Caco-2 (cell line): ENCODE data around the gene JMJD8. TPM values are rescaled to one million over a fixed set of nuclear protein-coding genes. Genes with fewer than 3 reads are reported as not detected.

Experiments
- BruUV-seq: library from RNA; stranded (reverse); fragments of 400-500 nt; replicated peaks from 2 replicates; lab custom pipeline; 2021; lab: Mats Ljungman, UMichigan
- CTCF ChIA-PET: fragments of 300-600 bp; sonication (Branson Sonifier 250); formaldehyde crosslinking; loops from one replicate; lab custom pipeline; 2022; ENCODE audit warnings: antibody characterized with exemption; lab: Charles Lee
- POLR2A ChIA-PET: fragments of 300-600 bp; sonication (Branson Sonifier 250); formaldehyde crosslinking; loops from one replicate; lab custom pipeline; 2022; ENCODE audit warnings: antibody characterized with exemption; lab: Charles Lee
- DNase-seq, 2 experiments: peaks; one replicate each; pipeline versions ENCODE4 v3.0.0 to v3.0.0-alpha.2; 2020 to 2022
- H3K27me3 ChIP-seq: replicated peaks from 2 replicates; pipeline ENCODE4 v1.6.0; 2011; ENCODE audit warnings: low read length; ENCODE audit not compliant: control insufficient read depth, insufficient read depth
- H3K36me3 ChIP-seq: 2 replicates; pipeline ENCODE4 v1.5.1; 2011; ENCODE audit warnings: low read length; ENCODE audit not compliant: control insufficient read depth, insufficient read depth
- H3K4me1 ChIP-seq: fragments of 250-450 bp; sonication (Bioruptor Pico); 2 replicates; pipeline ENCODE4 v1.5.1; 2020; ENCODE audit warnings: mild to moderate bottlenecking
- H3K4me3 ChIP-seq: 2 replicates; pipeline ENCODE4 v1.5.1; 2011; ENCODE audit warnings: low read depth, mild to moderate bottlenecking, control low read depth, low read length
- H3K9me3 ChIP-seq: fragments of 250-450 bp; sonication (Bioruptor Pico); 2 replicates; pipeline ENCODE4 v1.5.1; 2020; ENCODE audit warnings: mild to moderate bottlenecking, moderate library complexity
- H3K27ac Mint-ChIP-seq: one replicate; pipeline ENCODE4 v1.8.0; 2022; ENCODE audit warnings: mixed read lengths; ENCODE audit not compliant: unreplicated experiment
- H3K27me3 Mint-ChIP-seq: one replicate; pipeline ENCODE4 v1.8.0; 2022; ENCODE audit warnings: mixed read lengths; ENCODE audit not compliant: insufficient read depth, unreplicated experiment
- H3K36me3 Mint-ChIP-seq: one replicate; pipeline ENCODE4 v1.8.0; 2022; ENCODE audit warnings: mild to moderate bottlenecking, mixed read lengths; ENCODE audit not compliant: insufficient read depth, unreplicated experiment
- H3K4me1 Mint-ChIP-seq: one replicate; pipeline ENCODE4 v1.8.0; 2022; ENCODE audit warnings: low read depth, mixed read lengths; ENCODE audit not compliant: unreplicated experiment
- H3K4me3 Mint-ChIP-seq: one replicate; pipeline ENCODE4 v1.8.0; 2022; ENCODE audit warnings: mild to moderate bottlenecking, moderate library complexity, mixed read lengths; ENCODE audit not compliant: unreplicated experiment
- H3K9me3 Mint-ChIP-seq: one replicate; pipeline ENCODE4 v1.8.0; 2022; ENCODE audit warnings: mixed read lengths; ENCODE audit not compliant: unreplicated experiment
- CTCF ChIP-seq, 2 experiments: fragments of 200-600 bp in 1 of 2; IDR thresholded peaks; 1 replicate in 1 of 2; 2 replicates in 1 of 2; pipeline versions ENCODE4 v1.5.1 to v1.8.0; 2011 to 2022; ENCODE audit warnings: antibody characterized with exemption in 1 of 2, control low read depth in 1 of 2, inconsistent platforms in 1 of 2, low read depth in 1 of 2, low read length in 1 of 2, mild to moderate bottlenecking in 1 of 2, moderate library complexity in 1 of 2; ENCODE audit not compliant: insufficient read depth in 1 of 2, severe bottlenecking in 1 of 2, unreplicated experiment in 1 of 2
- intact Hi-C: fragments of 100-400 bp; cut with micrococcal nuclease; formaldehyde crosslinking; loops from one replicate; pipeline ENCODE4 v1.10.0; 2022; ENCODE audit not compliant: unreplicated experiment
- total RNA-seq: library from RNA; stranded (reverse); gene quantifications from 2 replicates; pipeline ENCODE4 v1.2.3, GENCODE V29; 2022

Gene JMJD8
- total RNA-seq, 1 experiment from 2014 or later, result 52.4 TPM

- Mint-ChIP-seq H3K27ac (no peak overlapping the region), H3K4me3 (no peak overlapping the region), H3K9me3 (no peaks in the 10 kb centered on the region), H3K27me3 (no peaks in the 10 kb centered on the region), H3K36me3 (peaks cover 45% of the 10 kb centered on the region), H3K4me1 (no peaks in the 10 kb centered on the region)
- ChIA-PET CTCF (interaction anchor here (0.9 kb wide), 1 partner anchor 9 kb away, joined by 4 read pairs; no protein-coding TSS in a partner anchor), POLR2A (no interaction called here)
- Histone ChIP-seq H3K9me3 (no peaks in the 10 kb centered on the region), H3K4me3 (no peak overlapping the region), H3K27me3 (no peaks in the 10 kb centered on the region), H3K36me3 (no peaks in the 10 kb centered on the region; the same call in 1 of the 2 replicates), H3K4me1 (no peaks in the 10 kb centered on the region)
- intact Hi-C loops, result no loop called here
- BruUV-seq, result no TSS peak
- DNase-seq, result no peak
- TF ChIP-seq CTCF (IDR thresholded peaks at IDR 0.05; ENCODE audit: insufficient read depth in 1 of 2, low read depth in 1 of 2, low read length in 1 of 2, severe bottlenecking in 1 of 2, unreplicated experiment in 1 of 2), result peak in 1 of 2 experiments; percentile 24
These were observed 48.8 kb upstream of the JMJD8 start for GRCh38 chr16:732936-733335.

- Histone ChIP-seq H3K27me3 (no peaks in the 10 kb centered on the region), H3K4me3 (no peak overlapping the region), H3K4me1 (no peaks in the 10 kb centered on the region), H3K9me3 (no peaks in the 10 kb centered on the region), H3K36me3 (no peaks in the 10 kb centered on the region; the same call in 1 of the 2 replicates)
- CTCF ChIA-PET, result interaction anchor here (0.8 to 0.9 kb wide), 2 partner anchors 8 to 21 kb away, joined by 3 to 4 read pairs; no protein-coding TSS in a partner anchor
- H3K36me3 Mint-ChIP-seq, result peaks cover 39% of the 10 kb centered on the region
- no peak for DNase-seq
- BruUV-seq, result no TSS peak
- POLR2A ChIA-PET, result no interaction called here
- TF ChIP-seq CTCF (IDR thresholded peaks at IDR 0.05; ENCODE audit: insufficient read depth in 1 of 2, low read depth in 1 of 2, low read length in 1 of 2, severe bottlenecking in 1 of 2, unreplicated experiment in 1 of 2), result no peak
- no peak overlapping the region for H3K27ac Mint-ChIP-seq
- H3K4me3 Mint-ChIP-seq, result no peak overlapping the region
- H3K27me3 Mint-ChIP-seq, result no peaks in the 10 kb centered on the region
- H3K4me1 Mint-ChIP-seq, result no peaks in the 10 kb centered on the region
- intact Hi-C loops, result no loop called here
- H3K9me3 Mint-ChIP-seq, result no peaks in the 10 kb centered on the region
These were observed 48.2 kb upstream of the JMJD8 start for GRCh38 chr16:732332-732731.

GRCh38 chr16:730666-731509 is 46.8 kb upstream of the JMJD8 start:
- H3K36me3 Mint-ChIP-seq, result peaks cover 33% of the 10 kb centered on the region
- Histone ChIP-seq H3K4me1 (peaks cover 3% of the 10 kb centered on the region; the same call in 1 of the 2 replicates), H3K9me3 (no peaks in the 10 kb centered on the region), H3K36me3 (no peaks in the 10 kb centered on the region), H3K27me3 (no peaks in the 10 kb centered on the region), H3K4me3 (no peak overlapping the region)
- POLR2A ChIA-PET, result interaction anchor here (0.8 kb wide), 1 partner anchor 10 kb away, joined by 3 read pairs; the partner anchor contains the start of gene ANTKMT
- DNase-seq, result no peak
- no peaks in the 10 kb centered on the region for H3K27me3 Mint-ChIP-seq
- no peaks in the 10 kb centered on the region for H3K9me3 Mint-ChIP-seq
- no TSS peak for BruUV-seq
- H3K27ac Mint-ChIP-seq, result no peak overlapping the region
- H3K4me1 Mint-ChIP-seq, result no peaks in the 10 kb centered on the region
- H3K4me3 Mint-ChIP-seq, result no peak overlapping the region
- intact Hi-C loops, result no loop called here
- CTCF ChIA-PET, result no interaction called here
- TF ChIP-seq CTCF (IDR thresholded peaks at IDR 0.05; ENCODE audit: insufficient read depth in 1 of 2, low read depth in 1 of 2, low read length in 1 of 2, severe bottlenecking in 1 of 2, unreplicated experiment in 1 of 2), result no peak
